Measurements from ENCODE around the gene GMFB.

DNA sequence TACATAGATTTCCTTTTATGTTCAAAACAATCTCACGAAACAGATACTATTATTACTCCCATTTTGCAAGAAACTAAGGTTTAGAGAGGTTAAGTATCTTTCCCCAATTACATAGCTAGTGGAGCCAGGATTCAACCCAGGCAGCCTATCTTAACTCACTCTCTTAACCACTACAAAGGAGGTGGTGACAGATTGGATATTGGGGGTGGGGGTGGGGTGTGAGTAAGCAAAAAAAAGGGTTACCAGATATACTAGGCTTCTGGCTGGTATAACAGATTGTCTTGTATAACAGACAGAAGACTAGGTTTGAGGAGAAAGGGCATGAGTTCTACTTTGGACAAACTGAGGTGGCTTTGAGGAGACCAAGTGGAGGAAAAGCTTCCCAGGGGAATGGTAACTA lies 2.1 kb downstream of the GMFB start:
- TF ChIP-seq, protein P1, sequence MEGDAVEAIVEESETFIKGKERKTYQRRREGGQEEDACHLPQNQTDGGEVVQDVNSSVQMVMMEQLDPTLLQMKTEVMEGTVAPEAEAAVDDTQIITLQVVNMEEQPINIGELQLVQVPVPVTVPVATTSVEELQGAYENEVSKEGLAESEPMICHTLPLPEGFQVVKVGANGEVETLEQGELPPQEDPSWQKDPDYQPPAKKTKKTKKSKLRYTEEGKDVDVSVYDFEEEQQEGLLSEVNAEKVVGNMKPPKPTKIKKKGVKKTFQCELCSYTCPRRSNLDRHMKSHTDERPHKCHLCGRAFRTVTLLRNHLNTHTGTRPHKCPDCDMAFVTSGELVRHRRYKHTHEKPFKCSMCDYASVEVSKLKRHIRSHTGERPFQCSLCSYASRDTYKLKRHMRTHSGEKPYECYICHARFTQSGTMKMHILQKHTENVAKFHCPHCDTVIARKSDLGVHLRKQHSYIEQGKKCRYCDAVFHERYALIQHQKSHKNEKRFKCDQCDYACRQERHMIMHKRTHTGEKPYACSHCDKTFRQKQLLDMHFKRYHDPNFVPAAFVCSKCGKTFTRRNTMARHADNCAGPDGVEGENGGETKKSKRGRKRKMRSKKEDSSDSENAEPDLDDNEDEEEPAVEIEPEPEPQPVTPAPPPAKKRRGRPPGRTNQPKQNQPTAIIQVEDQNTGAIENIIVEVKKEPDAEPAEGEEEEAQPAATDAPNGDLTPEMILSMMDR (conservative IDR thresholded peaks at IDR 0.05 in 1 of 2, IDR thresholded peaks at IDR 0.05 in 1 of 2; ENCODE audit: extremely low read depth in 1 of 2, insufficient read depth in 1 of 2, low read depth in 1 of 2, low read length in 2 of 2), result no peak
- no peak for TF ChIP-seq EZH2 (IDR thresholded peaks at IDR 0.05; ENCODE audit: borderline replicate concordance, low read length)

Measured in mammary epithelial cell (primary cell).